Heart left ventricle (tissue), 16 donors: ENCODE results near the gene AIRE. TPM values are rescaled to one million over a fixed set of nuclear protein-coding genes. Genes with fewer than 3 reads are reported as not detected.
A peak's percentile ranks its signal among the peaks of the same experiment; 100 is the strongest.
"Not testable (repeated sequence)": the region's sequence is repeated elsewhere in the genome, so short reads cannot be mapped to it uniquely, and the experiment has no call there.

Source experiments
- ATAC-seq, 4 donors: fragments of 200-7000 bp; cut with Tn5 transposase; one replicate each; pipeline ENCODE4 v1.9.1; 2020 to 2022; ENCODE audit warnings: moderate library complexity in 4 of 4, mild to moderate bottlenecking in 3 of 4, moderate number of reproducible peaks in 1 of 4
- DNase-seq, 5 donors: peaks; one replicate each; pipeline ENCODE4 v3.0.0-alpha.2; 2020
- H3K27ac ChIP-seq, 12 donors: fragments of 200-600 bp; sonication (generic) in 4 of 12; one replicate each; pipeline versions ENCODE4 v1.5.0 to v1.8.0; 2016 to 2022; ENCODE audit warnings: mild to moderate bottlenecking in 2 of 12
- H3K27me3 ChIP-seq, 9 donors: fragments of 200-600 bp; sonication (generic) in 2 of 9; one replicate each; pipeline versions ENCODE4 v1.5.1 to v1.8.0; 2016 to 2022; ENCODE audit warnings: mild to moderate bottlenecking in 3 of 9
- H3K36me3 ChIP-seq, 9 donors: fragments of 200-600 bp; sonication (generic) in 2 of 9; one replicate each; pipeline versions ENCODE4 v1.5.0 to v1.8.0; 2018 to 2022; ENCODE audit warnings: mild to moderate bottlenecking in 2 of 9
- H3K4me1 ChIP-seq, 12 donors: fragments of 200-600 bp; sonication (generic) in 4 of 12; one replicate each; pipeline versions ENCODE4 v1.5.0 to v1.8.0; 2016 to 2022; ENCODE audit warnings: mild to moderate bottlenecking in 3 of 12
- H3K4me3 ChIP-seq, 12 donors: fragments of 200-600 bp; sonication (generic) in 4 of 12; one replicate each; pipeline versions ENCODE4 v1.5.0 to v1.8.0; 2017 to 2022; ENCODE audit warnings: mild to moderate bottlenecking in 9 of 12, moderate library complexity in 4 of 12
- H3K9me3 ChIP-seq, 12 donors: fragments of 200-600 bp; sonication (generic) in 4 of 12; one replicate each; pipeline versions ENCODE4 v1.5.0 to v1.8.0; 2016 to 2022; ENCODE audit warnings: mild to moderate bottlenecking in 1 of 12
- POLR2A ChIP-seq, 2 donors: fragments of 450-650 bp; IDR thresholded peaks; one replicate each; pipeline ENCODE4 v1.6.1; 2017; ENCODE audit warnings: antibody characterized with exemption in 2 of 2, mild to moderate bottlenecking in 2 of 2, moderate library complexity in 2 of 2
- WGBS, 4 donors: extraction: QIAGEN DNeasy Blood & Tissue Kit in 2 of 4; methylation state at CpG; one replicate each; pipeline versions ENCODE4 v1.1.5 to v1.1.7; 2013 to 2018; 5-methylcytosine and 5-hydroxymethylcytosine counted together
- intact Hi-C, 10 donors: fragments of 100-400 bp; cut with DNase I; formaldehyde crosslinking; loops; one replicate each; pipeline versions ENCODE4 v1.11.1 to v1.14.2; 2022
- polyA plus RNA-seq, 2 donors: library from polyadenylated mRNA; stranded (reverse); fragments of 200-250 nt; gene quantifications; one replicate each; pipeline ENCODE4 v1.2.3, GENCODE V29; 2013
- total RNA-seq, 9 donors: library from RNA; depleted of rRNA in 2 of 9; stranded (reverse); fragments of >200 nt in 2 of 9; fragmentation: NEBNext Ultra II Directional in 3 of 9; extraction: Animal tissue kit (Norgen Biotek cat#: 25700) in 3 of 9; gene quantifications; one replicate each; pipeline versions ENCODE4 v1.1.0 to v1.2.4, GENCODE V29; 2016 to 2023
- TF ChIP-seq, protein P1 (sequence below), 12 donors: fragments of 200-600 bp; sonication (generic) in 4 of 12; IDR thresholded peaks; one replicate each; pipeline versions ENCODE4 v1.5.0 to v1.8.0; 2018 to 2022; ENCODE audit warnings: antibody characterized with exemption in 12 of 12, mild to moderate bottlenecking in 5 of 12
- donor health status: ischemic (EF 13 %, LVEDD 7.1; RV severe dilation, severe dysfunction).
- donor health status: healthy with polysubstance abuse.
- donor health status: DM: no; HTN: yes; CAD: no.
- donor health status: DM: no; HTN: no; CAD: no.
- donor health status: ischemic (EF 25% LVEDD 6.9; RV normal size, moderate dysfunction).
- donor health status: ischemic (EF 25% LVEDD 5.7; RV mildly dilated, moderate dysfunction).
- donor health status: healthy.
- donor health status: DM: yes; HTN: yes; CAD: no.
- donor health status: ischemic (EF 35%, LVEDD 5.7; RV mildly dilated, moderate dysfunction).
- donor health status: nonischemic (EF 11% LVEDD 7.7; RV severe dilation, severe dysfunction).
- donor health status: DM: yes; HTN: yes; CAD: no.
- donor health status: PGD.
- donor health status: ischemic (EF 29% LVEDD 5.4; RV normal size, mild dysfunction).
- donor health status: nonischemic (EF 23%, LVEDD 6.1; RV moderate dilation, normal function).

AIRE gene
- total and polyA plus RNA-seq, 11 donors, result 0.03 to 0.21 (median 0.16) TPM; not detected in 8

DNA sequence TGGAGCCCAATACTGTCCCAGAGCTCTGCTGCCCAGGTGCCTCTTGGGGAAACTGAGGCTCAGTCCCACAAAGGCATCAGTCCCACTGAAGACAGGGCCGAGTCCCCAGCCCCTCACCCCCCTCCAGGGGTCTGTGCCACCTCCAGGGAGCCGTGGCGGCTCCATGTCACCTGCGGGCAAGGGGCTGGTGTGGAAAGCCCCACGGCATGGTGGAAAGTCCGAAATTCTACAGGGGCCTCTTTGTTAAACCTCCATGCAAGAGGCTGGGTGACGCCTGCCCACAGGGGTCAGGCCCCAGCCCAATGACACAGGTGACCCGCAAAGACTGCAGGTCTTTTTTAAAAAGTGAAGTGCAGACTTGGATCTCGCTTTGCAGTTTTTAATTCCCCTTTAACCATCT is 3.3 kb upstream of the AIRE start:
- TF ChIP-seq, protein P1, sequence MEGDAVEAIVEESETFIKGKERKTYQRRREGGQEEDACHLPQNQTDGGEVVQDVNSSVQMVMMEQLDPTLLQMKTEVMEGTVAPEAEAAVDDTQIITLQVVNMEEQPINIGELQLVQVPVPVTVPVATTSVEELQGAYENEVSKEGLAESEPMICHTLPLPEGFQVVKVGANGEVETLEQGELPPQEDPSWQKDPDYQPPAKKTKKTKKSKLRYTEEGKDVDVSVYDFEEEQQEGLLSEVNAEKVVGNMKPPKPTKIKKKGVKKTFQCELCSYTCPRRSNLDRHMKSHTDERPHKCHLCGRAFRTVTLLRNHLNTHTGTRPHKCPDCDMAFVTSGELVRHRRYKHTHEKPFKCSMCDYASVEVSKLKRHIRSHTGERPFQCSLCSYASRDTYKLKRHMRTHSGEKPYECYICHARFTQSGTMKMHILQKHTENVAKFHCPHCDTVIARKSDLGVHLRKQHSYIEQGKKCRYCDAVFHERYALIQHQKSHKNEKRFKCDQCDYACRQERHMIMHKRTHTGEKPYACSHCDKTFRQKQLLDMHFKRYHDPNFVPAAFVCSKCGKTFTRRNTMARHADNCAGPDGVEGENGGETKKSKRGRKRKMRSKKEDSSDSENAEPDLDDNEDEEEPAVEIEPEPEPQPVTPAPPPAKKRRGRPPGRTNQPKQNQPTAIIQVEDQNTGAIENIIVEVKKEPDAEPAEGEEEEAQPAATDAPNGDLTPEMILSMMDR (IDR thresholded peaks at IDR 0.05), result no peak
- TF ChIP-seq POLR2A (IDR thresholded peaks at IDR 0.05), result no peak

DNA sequence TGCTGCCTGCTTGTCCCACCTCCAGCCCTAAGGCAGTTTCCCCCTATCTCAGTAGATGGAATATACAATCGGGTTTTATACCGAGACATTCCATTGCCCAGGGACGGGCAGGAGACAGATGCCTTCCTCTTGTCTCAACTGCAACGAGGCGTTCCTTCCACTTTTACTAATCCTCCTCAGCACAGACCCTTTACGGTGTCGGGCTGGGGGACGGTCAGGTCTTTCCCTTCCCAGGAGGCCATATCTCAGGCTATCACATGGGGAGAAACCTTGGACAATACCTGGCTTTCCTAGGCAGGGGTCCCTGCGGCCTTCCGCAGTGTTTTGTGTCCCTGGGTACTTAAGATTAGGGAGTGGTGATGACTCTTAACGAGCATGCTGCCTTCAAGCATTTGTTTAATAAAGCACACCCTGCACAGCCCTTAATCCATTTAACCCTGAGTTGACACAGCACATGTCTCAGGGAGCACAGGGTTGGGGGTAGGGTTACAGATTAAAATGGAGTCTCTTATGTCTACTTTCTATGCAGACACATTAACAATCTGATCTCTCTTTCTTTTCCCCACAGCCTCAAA is 2.4 kb upstream of the AIRE start:
- H3K36me3 ChIP-seq, H3K9me3 ChIP-seq, H3K27ac ChIP-seq, DNase-seq, ATAC-seq, intact Hi-C loops, H3K4me3 ChIP-seq: not testable (repeated sequence)
- peaks cover 0 to 10% (median 0%) of the 10 kb centered on the region in 12 donors for H3K4me1 ChIP-seq
- peaks cover 0 to 21% (median 10%) of the 10 kb centered on the region in 9 donors for H3K27me3 ChIP-seq
- 67 to 80% (median 78%) methylated on average over 11 of the region's 11 CpGs for WGBS, 4 donors

More for the DNA sequence above, 3.3 kb upstream of the AIRE start:
- Histone ChIP-seq H3K4me1 (peaks cover 0 to 10% (median 0%) of the 10 kb centered on the region in 12 donors), H3K27ac (no peak overlapping the region), H3K27me3 (peaks cover 0 to 21% (median 10%) of the 10 kb centered on the region in 9 donors), H3K9me3 (no peaks in the 10 kb centered on the region), H3K36me3 (no peaks in the 10 kb centered on the region), H3K4me3 (no peak overlapping the region)
- ATAC-seq (no peak), DNase-seq (no peak)
- 90 to 94% (median 93%) methylated on average over 8 to 9 of the region's 9 CpGs for WGBS, 4 donors
- intact Hi-C loops, result no loop called here

DNA sequence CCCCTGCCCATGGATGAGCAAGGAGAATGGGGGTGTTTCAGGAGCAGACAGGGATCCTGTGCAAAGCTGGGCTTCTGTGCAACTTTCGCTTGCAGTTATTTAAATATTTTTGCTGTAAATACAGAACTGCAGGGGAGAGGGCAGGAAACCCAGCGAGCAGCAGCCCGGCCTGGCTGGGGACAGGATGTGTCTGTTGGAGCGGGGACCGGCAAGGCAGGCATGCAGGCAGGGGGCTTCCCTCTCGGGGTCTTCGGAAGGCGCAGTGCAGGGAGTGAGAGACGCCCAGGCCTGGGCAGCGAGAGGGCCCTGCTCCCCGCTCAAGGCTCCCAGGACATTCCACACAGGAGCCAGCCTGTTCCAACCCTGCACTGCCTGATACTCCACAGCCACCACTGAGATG is 1.7 kb upstream of the AIRE start:
- H3K4me1 ChIP-seq, result peaks cover 0 to 10% (median 0%) of the 10 kb centered on the region in 12 donors
- no peaks in the 10 kb centered on the region for H3K36me3 ChIP-seq
- peaks cover 0 to 21% (median 10%) of the 10 kb centered on the region in 9 donors for H3K27me3 ChIP-seq
- no peak for ATAC-seq
- no peak overlapping the region for H3K27ac ChIP-seq
- WGBS, 4 donors, result 65 to 83% (median 77%) methylated on average over 11 of the region's 11 CpGs
- H3K9me3 ChIP-seq, result no peaks in the 10 kb centered on the region
- intact Hi-C loops, result no loop called here
- peak in 1 of 5 donors; percentile 44 for DNase-seq
- TF ChIP-seq, protein P1 (IDR thresholded peaks at IDR 0.05), result no peak
- TF ChIP-seq POLR2A (IDR thresholded peaks at IDR 0.05), result no peak
- no peak overlapping the region for H3K4me3 ChIP-seq

DNA sequence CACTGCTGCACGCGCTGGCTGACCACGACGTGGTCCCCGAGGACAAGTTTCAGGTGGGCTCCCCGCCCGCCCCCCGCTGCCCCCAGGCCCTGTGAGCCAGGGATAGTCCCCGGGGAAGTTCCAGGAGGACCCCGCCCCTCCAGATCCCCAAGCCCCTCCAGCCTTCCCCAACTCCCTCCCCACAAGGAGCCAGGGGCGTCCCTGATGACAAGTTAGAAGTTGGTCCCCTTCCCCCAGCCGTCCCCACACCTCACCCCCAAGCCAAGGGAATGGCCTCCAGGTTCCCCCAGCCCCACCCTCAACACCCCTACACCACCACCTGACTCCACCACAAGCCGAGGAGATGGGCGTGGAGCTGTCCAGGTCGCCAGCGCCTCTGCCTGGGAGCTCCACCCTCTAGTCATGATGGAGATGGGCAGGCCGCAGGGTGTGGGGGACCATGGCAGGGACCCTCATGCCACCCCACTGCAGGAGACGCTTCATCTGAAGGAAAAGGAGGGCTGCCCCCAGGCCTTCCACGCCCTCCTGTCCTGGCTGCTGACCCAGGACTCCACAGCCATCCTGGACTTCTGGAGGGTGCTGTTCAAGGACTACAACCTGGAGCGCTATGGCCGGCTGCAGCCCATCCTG is 525 bp downstream of the AIRE start:
- Histone ChIP-seq H3K4me1 (peaks cover 0 to 10% (median 0%) of the 10 kb centered on the region in 12 donors), H3K36me3 (no peaks in the 10 kb centered on the region), H3K27me3 (peaks cover 0 to 21% (median 10%) of the 10 kb centered on the region in 9 donors), H3K4me3 (peak overlapping the region in 8 of 12 donors; percentile 20 to 44 (median 32)), H3K9me3 (no peaks in the 10 kb centered on the region), H3K27ac (no peak overlapping the region)
- no peak for ATAC-seq
- 43 to 61% (median 59%) methylated on average over 13 to 21 of the region's 21 CpGs for WGBS, 4 donors
- no peak for TF ChIP-seq POLR2A (IDR thresholded peaks at IDR 0.05)
- TF ChIP-seq, protein P1 (IDR thresholded peaks at IDR 0.05), result no peak
- DNase-seq, result peak in 2 of 5 donors; percentile 22 to 39
- intact Hi-C loops, result no loop called here
